Adrenal gland (tissue), 5 donors: ENCODE results near the gene SH3PXD2B.

ENCODE experiments used
- POLR2A ChIP-seq, 2 donors: fragments of 450-650 bp; IDR thresholded peaks; one replicate each; pipeline ENCODE4 v1.6.1; 2017; ENCODE audit warnings: antibody characterized with exemption in 2 of 2, mild to moderate bottlenecking in 2 of 2, moderate library complexity in 1 of 2
- TF ChIP-seq, protein P1 (sequence below), 6 experiments: fragments of 450-650 bp in 4 of 6; fragments of 200-600 bp in 2 of 6; sonication (generic) in 1 of 6; IDR thresholded peaks; 1 replicate in 5 of 6; 2 replicates in 1 of 6; pipeline versions ENCODE4 v1.5.1 to v1.8.0; 2016 to 2021; ENCODE audit warnings: antibody characterized with exemption in 6 of 6, mild to moderate bottlenecking in 2 of 6, moderate library complexity in 1 of 6
- donor health status: DM: no; HTN: no; CAD: no.

DNA sequence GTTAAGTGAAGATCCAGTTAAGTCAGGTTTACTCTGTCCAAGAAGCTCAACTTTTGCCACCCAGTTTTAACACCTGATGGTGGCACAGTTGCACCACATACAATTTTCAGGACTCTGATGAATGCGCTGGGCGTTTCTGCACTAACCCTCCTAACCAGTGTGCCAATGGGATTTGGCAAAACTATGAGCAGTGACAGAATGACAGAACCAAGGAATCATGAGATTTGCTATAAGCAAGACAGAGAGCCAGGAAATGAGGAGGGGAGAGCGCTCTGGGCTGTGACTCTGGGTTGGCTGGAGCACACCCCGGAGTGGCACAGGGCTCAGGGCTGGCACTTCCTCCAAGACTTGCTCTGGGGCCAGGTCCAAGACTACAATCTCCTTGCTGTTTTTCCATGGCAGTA lies 84.1 kb downstream of the SH3PXD2B start:
- TF ChIP-seq POLR2A (IDR thresholded peaks at IDR 0.05): no peak
- TF ChIP-seq, protein P1, sequence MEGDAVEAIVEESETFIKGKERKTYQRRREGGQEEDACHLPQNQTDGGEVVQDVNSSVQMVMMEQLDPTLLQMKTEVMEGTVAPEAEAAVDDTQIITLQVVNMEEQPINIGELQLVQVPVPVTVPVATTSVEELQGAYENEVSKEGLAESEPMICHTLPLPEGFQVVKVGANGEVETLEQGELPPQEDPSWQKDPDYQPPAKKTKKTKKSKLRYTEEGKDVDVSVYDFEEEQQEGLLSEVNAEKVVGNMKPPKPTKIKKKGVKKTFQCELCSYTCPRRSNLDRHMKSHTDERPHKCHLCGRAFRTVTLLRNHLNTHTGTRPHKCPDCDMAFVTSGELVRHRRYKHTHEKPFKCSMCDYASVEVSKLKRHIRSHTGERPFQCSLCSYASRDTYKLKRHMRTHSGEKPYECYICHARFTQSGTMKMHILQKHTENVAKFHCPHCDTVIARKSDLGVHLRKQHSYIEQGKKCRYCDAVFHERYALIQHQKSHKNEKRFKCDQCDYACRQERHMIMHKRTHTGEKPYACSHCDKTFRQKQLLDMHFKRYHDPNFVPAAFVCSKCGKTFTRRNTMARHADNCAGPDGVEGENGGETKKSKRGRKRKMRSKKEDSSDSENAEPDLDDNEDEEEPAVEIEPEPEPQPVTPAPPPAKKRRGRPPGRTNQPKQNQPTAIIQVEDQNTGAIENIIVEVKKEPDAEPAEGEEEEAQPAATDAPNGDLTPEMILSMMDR (IDR thresholded peaks at IDR 0.05): no peak
